Panc1 (cell line): ENCODE measurements around the gene IKBKG. TPM values are rescaled to one million over a fixed set of nuclear protein-coding genes. Genes with fewer than 3 reads are reported as not detected.
A peak's percentile ranks its signal among the peaks of the same experiment; 100 is the strongest.

Experiments
- ATAC-seq: fragments of 200-7000 bp; cut with Tn5 transposase; 2 replicates; pipeline ENCODE4 v1.9.1; 2020; ENCODE audit warnings: mild to moderate bottlenecking, moderate library complexity
- BruUV-seq: library from RNA; stranded (reverse); fragments of 400-500 nt; replicated peaks from 2 replicates; lab custom pipeline; 2021; lab: Mats Ljungman, UMichigan
- CTCF ChIA-PET: fragments of 300-600 bp; sonication (Branson Sonifier 250); formaldehyde crosslinking; loops from one replicate; lab custom pipeline; 2022; ENCODE audit warnings: antibody characterized with exemption; lab: Charles Lee
- POLR2A ChIA-PET: fragments of 300-600 bp; sonication (Branson Sonifier 250); formaldehyde crosslinking; loops from one replicate; lab custom pipeline; 2022; ENCODE audit warnings: antibody characterized with exemption; lab: Charles Lee
- DNase-seq: peaks from one replicate; pipeline ENCODE4 v3.0.0-alpha.2; 2010; ENCODE audit warnings: low read depth, low spot score
- H3K27ac ChIP-seq: 2 replicates; pipeline ENCODE4 v1.5.1; 2011; ENCODE audit warnings: mild to moderate bottlenecking, low read length, inconsistent platforms
- H3K27me3 ChIP-seq: fragments of 200-500 bp; sonication (Bioruptor generic); 2 replicates; pipeline ENCODE4 v1.6.0; 2014; ENCODE audit warnings: low read length, inconsistent platforms; ENCODE audit not compliant: control insufficient read depth, insufficient read depth
- H3K36me3 ChIP-seq: fragments of 200-500 bp; sonication (Bioruptor generic); 2 replicates; pipeline ENCODE4 v1.5.1; 2014; ENCODE audit warnings: inconsistent platforms, mild to moderate bottlenecking, low read length, moderate library complexity; ENCODE audit not compliant: control insufficient read depth, insufficient read depth
- H3K4me1 ChIP-seq: 2 replicates; pipeline ENCODE4 v1.5.1; 2011; ENCODE audit warnings: inconsistent platforms, mild to moderate bottlenecking, low read length, moderate library complexity; ENCODE audit not compliant: control insufficient read depth, insufficient read depth
- H3K4me3 ChIP-seq, 2 experiments: 2 replicates each; pipeline ENCODE4 v1.5.1; 2011 to 2012; ENCODE audit warnings: low read depth in 2 of 2, low read length in 2 of 2, mild to moderate bottlenecking in 2 of 2, inconsistent platforms in 1 of 2, moderate library complexity in 1 of 2
- H3K9me3 ChIP-seq: fragments of 200-500 bp; sonication (Bioruptor generic); 2 replicates; pipeline ENCODE4 v1.5.1; 2014; ENCODE audit warnings: low read depth, mild to moderate bottlenecking, inconsistent platforms, low read length, moderate library complexity; ENCODE audit not compliant: control insufficient read depth, insufficient read depth
- CTCF ChIP-seq: fragments of 450-650 bp; IDR thresholded peaks from 2 replicates; pipeline ENCODE4 v1.5.1; 2017; ENCODE audit warnings: mild to moderate bottlenecking
- POLR2AphosphoS5 ChIP-seq: IDR thresholded peaks from 2 replicates; pipeline ENCODE4 v1.6.1; 2012; ENCODE audit warnings: mild to moderate bottlenecking, low read depth, low read length, moderate library complexity
- SIN3A ChIP-seq: IDR thresholded peaks from 2 replicates; pipeline ENCODE4 v1.6.1; 2012; ENCODE audit warnings: low read depth, mild to moderate bottlenecking, low read length, moderate library complexity, borderline replicate concordance; ENCODE audit not compliant: insufficient read depth
- TCF7L2 ChIP-seq: IDR thresholded peaks from 2 replicates; pipeline ENCODE4 v1.6.1; 2011; ENCODE audit warnings: mild to moderate bottlenecking, low read depth, low read length, inconsistent platforms
- in situ Hi-C: cut with HindIII; loops from 2 replicates; pipeline ENCODE4 v1.10.0; 2016; ENCODE audit warnings: low sequenced_read_pairs, low pct_unique_long_range_greater_than_20kb
- intact Hi-C: fragments of 100-400 bp; cut with micrococcal nuclease; formaldehyde crosslinking; loops from one replicate; pipeline ENCODE4 v1.10.0; 2022; ENCODE audit not compliant: unreplicated experiment
- total RNA-seq: library from RNA; stranded (reverse); gene quantifications from one replicate; pipeline ENCODE4 v1.2.1, GENCODE V29; 2021; ENCODE audit not compliant: unreplicated experiment
- TF ChIP-seq, protein P1 (sequence below), 2 experiments: IDR thresholded peaks; 2 replicates each; pipeline ENCODE4 v1.6.1; 2011 to 2012; ENCODE audit warnings: low read depth in 2 of 2, control low read depth in 1 of 2, low read length in 1 of 2, mild to moderate bottlenecking in 1 of 2, moderate library complexity in 1 of 2; ENCODE audit not compliant: insufficient read depth in 1 of 2

Gene IKBKG
- total RNA-seq, 1 experiment from 2014 or later, result 76.3 TPM

DNA sequence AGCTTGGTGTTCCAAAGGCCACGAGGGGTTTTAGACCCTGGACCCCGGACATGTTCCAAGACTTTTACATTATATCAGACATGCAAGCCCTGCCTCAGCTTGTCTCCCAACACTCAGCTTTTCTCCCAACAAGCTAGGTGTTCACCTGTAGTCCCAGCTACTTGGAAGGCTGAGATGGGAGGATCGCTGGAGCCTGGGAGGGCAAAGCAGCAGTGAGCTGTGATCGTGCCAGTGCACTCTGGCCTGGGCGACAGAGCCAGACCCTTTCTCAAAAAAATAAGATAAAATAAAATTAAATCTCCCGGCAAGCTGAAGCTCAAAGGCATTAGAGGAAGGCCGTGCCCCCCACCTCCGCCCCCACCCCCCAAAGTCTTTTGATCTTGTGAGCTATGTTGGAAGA, 51.2 kb downstream of the IKBKG start:
- ATAC-seq, result no peak
- POLR2A ChIA-PET, result no interaction called here
- no peak for DNase-seq
- H3K4me3 ChIP-seq, result no peak overlapping the region
- no peaks in the 10 kb centered on the region for H3K27me3 ChIP-seq
- TF ChIP-seq, protein P1, sequence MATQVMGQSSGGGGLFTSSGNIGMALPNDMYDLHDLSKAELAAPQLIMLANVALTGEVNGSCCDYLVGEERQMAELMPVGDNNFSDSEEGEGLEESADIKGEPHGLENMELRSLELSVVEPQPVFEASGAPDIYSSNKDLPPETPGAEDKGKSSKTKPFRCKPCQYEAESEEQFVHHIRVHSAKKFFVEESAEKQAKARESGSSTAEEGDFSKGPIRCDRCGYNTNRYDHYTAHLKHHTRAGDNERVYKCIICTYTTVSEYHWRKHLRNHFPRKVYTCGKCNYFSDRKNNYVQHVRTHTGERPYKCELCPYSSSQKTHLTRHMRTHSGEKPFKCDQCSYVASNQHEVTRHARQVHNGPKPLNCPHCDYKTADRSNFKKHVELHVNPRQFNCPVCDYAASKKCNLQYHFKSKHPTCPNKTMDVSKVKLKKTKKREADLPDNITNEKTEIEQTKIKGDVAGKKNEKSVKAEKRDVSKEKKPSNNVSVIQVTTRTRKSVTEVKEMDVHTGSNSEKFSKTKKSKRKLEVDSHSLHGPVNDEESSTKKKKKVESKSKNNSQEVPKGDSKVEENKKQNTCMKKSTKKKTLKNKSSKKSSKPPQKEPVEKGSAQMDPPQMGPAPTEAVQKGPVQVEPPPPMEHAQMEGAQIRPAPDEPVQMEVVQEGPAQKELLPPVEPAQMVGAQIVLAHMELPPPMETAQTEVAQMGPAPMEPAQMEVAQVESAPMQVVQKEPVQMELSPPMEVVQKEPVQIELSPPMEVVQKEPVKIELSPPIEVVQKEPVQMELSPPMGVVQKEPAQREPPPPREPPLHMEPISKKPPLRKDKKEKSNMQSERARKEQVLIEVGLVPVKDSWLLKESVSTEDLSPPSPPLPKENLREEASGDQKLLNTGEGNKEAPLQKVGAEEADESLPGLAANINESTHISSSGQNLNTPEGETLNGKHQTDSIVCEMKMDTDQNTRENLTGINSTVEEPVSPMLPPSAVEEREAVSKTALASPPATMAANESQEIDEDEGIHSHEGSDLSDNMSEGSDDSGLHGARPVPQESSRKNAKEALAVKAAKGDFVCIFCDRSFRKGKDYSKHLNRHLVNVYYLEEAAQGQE (IDR thresholded peaks at IDR 0.05; ENCODE audit: insufficient read depth in 1 of 2, low read depth in 2 of 2, low read length in 1 of 2), result no peak
- TF ChIP-seq CTCF (no peak), TCF7L2 (no peak), SIN3A (no peak), POLR2AphosphoS5 (no peak)
- in situ Hi-C loops (no loop called here), intact Hi-C loops (no loop called here)
- BruUV-seq, result no TSS peak
- CTCF ChIA-PET, result no interaction called here
- H3K27ac ChIP-seq, result no peak overlapping the region
- peaks cover 13% of the 10 kb centered on the region for H3K4me1 ChIP-seq
- H3K36me3 ChIP-seq, result no peaks in the 10 kb centered on the region
- H3K9me3 ChIP-seq, result no peaks in the 10 kb centered on the region

- intact Hi-C loops (no loop called here), in situ Hi-C loops (no loop called here)
- H3K9me3 ChIP-seq, result no peaks in the 10 kb centered on the region
- no peak for ATAC-seq
- TF ChIP-seq, protein P1 (IDR thresholded peaks at IDR 0.05; ENCODE audit: insufficient read depth in 1 of 2, low read depth in 2 of 2, low read length in 1 of 2), result no peak
- TF ChIP-seq SIN3A, result no peak
- no peak for TF ChIP-seq CTCF
- no peak for TF ChIP-seq POLR2AphosphoS5
- no peak for TF ChIP-seq TCF7L2
- no peaks in the 10 kb centered on the region for H3K27me3 ChIP-seq
- H3K36me3 ChIP-seq, result no peaks in the 10 kb centered on the region
- BruUV-seq, result no TSS peak
- H3K4me1 ChIP-seq, result peaks cover 21% of the 10 kb centered on the region
- peak overlapping the region; percentile 36; the same call in 1 of the 2 replicates for H3K27ac ChIP-seq
- no peak for DNase-seq
- H3K4me3 ChIP-seq, result no peak overlapping the region
- POLR2A ChIA-PET, result no interaction called here
- CTCF ChIA-PET, result no interaction called here
Observed at GRCh38 chrX:154599531-154599930, 52.1 kb downstream of the IKBKG start.
